ENCODE results near the gene TOX3. TPM values are rescaled to one million over a fixed set of nuclear protein-coding genes. Genes with fewer than 3 reads are reported as not detected.

Gene TOX3
- total RNA-seq, 1 donor from 2014 or later, result not detected

DNA sequence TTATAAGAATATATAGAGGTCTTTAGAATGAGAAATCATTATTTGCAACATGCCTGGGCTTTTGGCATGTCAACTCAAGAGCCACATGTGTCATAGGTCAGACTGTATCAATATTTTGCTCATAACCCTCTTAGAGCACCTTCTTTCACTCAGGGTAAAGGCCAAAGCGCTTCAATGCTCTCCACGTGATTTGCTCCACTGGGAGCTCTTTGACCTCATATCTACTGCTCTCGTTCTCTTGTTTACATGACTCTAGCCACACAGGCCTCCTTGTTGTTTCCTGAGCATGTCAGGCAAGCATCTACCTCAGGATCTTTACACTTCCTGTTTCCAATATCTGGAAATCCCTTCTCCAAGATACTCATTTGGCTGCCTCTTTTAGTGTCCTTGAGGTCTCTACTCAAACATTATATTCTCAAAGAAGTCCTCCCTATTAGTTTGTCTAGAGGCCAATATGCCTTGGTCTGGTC is 148.4 kb downstream of the TOX3 start:
- ChIA-PET CTCF (no interaction called here), POLR2A (no interaction called here)
- Mint-ChIP-seq H3K4me1 (no peaks in the 10 kb centered on the region), H3K36me3 (ENCODE audit: low read depth) (no peaks in the 10 kb centered on the region), H3K9me3 (peaks cover 5% of the 10 kb centered on the region), H3K27me3 (no peaks in the 10 kb centered on the region), H3K27ac (no peak overlapping the region), H3K4me3 (no peak overlapping the region)
- no peak for ATAC-seq (ENCODE audit: low read depth)
- intact Hi-C loops (cut with micrococcal nuclease), result no loop called here
- DNase-seq, result no peak
- no peak for TF ChIP-seq CTCF (IDR thresholded peaks at IDR 0.05)

DNA sequence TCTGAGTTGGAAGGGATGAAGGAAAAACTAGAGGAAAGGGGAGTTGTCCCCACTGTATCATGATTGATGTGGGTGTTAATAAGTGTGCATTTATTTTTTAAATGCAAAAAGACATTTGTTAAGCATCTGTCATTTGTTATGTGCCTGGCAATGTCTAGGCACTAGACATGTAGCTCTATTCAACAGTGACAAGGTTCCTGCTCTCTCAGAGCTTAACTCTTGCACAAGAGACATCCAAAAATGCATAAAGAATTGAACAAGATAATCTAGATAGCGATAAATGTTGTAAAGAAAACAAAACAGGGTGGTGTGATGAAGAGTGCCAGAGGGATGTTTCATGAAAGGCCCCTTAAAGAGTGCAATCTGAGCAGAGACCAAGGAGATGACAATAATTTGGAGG is 148.9 kb downstream of the TOX3 start:
- ChIA-PET POLR2A (no interaction called here), CTCF (no interaction called here)
- no peak for ATAC-seq (ENCODE audit: low read depth)

DNA sequence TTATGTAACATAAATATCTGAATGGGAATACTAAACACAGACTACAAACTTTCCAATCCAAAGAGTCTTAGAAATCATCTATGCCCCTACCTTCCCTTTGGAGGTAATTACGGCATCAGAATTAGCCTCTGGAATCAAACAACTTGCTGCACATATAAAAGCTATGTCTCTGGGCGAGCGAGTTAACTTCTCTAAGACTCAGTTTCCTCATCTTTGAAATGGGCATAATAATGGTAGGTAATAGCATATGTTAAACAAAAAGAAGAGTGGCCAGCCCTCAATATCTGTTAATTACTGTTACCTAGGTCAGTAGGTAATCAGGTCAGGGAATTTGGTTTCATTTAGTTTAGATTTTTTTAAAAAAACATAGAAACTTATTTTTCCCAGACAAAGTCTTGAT is 153.5 kb downstream of the TOX3 start:
- Mint-ChIP-seq H3K4me1 (no peaks in the 10 kb centered on the region), H3K36me3 (ENCODE audit: low read depth) (no peaks in the 10 kb centered on the region), H3K27me3 (no peaks in the 10 kb centered on the region), H3K4me3 (no peak overlapping the region), H3K27ac (no peak overlapping the region), H3K9me3 (peaks cover 8% of the 10 kb centered on the region)
- TF ChIP-seq CTCF (IDR thresholded peaks at IDR 0.05), result no peak
- intact Hi-C loops (cut with micrococcal nuclease), result no loop called here
- DNase-seq, result no peak
- ATAC-seq (ENCODE audit: low read depth), result no peak
- ChIA-PET POLR2A (no interaction called here), CTCF (no interaction called here)

More for the DNA sequence above, 148.9 kb downstream of the TOX3 start:
- Mint-ChIP-seq H3K27ac (no peak overlapping the region), H3K36me3 (ENCODE audit: low read depth) (no peaks in the 10 kb centered on the region), H3K4me1 (no peaks in the 10 kb centered on the region), H3K27me3 (no peaks in the 10 kb centered on the region), H3K9me3 (peaks cover 5% of the 10 kb centered on the region), H3K4me3 (no peak overlapping the region)
- intact Hi-C loops (cut with micrococcal nuclease), result no loop called here
- TF ChIP-seq CTCF (IDR thresholded peaks at IDR 0.05), result no peak
- DNase-seq, result no peak

DNA sequence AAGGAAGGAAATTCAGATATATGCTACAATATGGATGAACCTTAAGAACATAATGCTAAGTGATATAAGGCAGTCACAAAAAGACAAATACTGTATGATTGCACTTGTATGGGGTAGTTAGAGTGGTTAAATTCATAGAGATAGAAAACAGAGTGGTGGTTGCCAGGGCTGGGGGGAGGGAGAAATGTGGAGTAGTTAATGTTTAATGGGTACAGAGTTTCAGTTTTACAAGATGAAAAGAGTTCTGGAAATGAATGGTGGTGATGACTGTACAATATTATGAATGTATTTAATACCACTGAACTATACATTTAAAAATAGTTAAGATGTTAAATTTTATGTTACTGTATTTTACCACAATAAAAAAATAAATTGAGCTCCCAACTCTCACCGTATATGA is 157.9 kb downstream of the TOX3 start:
- no peak for TF ChIP-seq CTCF (IDR thresholded peaks at IDR 0.05)
- no peak overlapping the region for H3K4me3 Mint-ChIP-seq
- DNase-seq, result no peak
- no peak for ATAC-seq (ENCODE audit: low read depth)
- H3K4me1 Mint-ChIP-seq, result no peaks in the 10 kb centered on the region
- peaks cover 3% of the 10 kb centered on the region for H3K9me3 Mint-ChIP-seq
- H3K36me3 Mint-ChIP-seq (ENCODE audit: low read depth), result no peaks in the 10 kb centered on the region
- ChIA-PET CTCF (no interaction called here), POLR2A (no interaction called here)
- H3K27me3 Mint-ChIP-seq, result no peaks in the 10 kb centered on the region
- no peak overlapping the region for H3K27ac Mint-ChIP-seq
- intact Hi-C loops (cut with micrococcal nuclease), result no loop called here
